Neural crest cell (in vitro differentiated cells): ENCODE measurements around the gene ZNF804A. TPM values are rescaled to one million over a fixed set of nuclear protein-coding genes. Genes with fewer than 3 reads are reported as not detected.

Source experiments
- DNase-seq: peaks from one replicate; pipeline ENCODE4 v3.0.0; 2021; ENCODE audit warnings: low read depth, mixed read lengths, low spot score
- H3K27ac Mint-ChIP-seq: one replicate; pipeline ENCODE4 v1.8.0; 2021; ENCODE audit warnings: mild to moderate bottlenecking, mixed read lengths; ENCODE audit not compliant: unreplicated experiment
- H3K27me3 Mint-ChIP-seq: 2 replicates; pipeline ENCODE4 v1.8.0; 2021; ENCODE audit warnings: low read depth, mild to moderate bottlenecking, mixed read lengths
- H3K36me3 Mint-ChIP-seq: 2 replicates; pipeline ENCODE4 v1.8.0; 2021; ENCODE audit warnings: low read depth, mild to moderate bottlenecking, mixed read lengths
- H3K4me1 Mint-ChIP-seq: 2 replicates; pipeline ENCODE4 v1.8.0; 2021; ENCODE audit warnings: mixed read lengths
- H3K4me3 Mint-ChIP-seq: one replicate; pipeline ENCODE4 v1.8.0; 2021; ENCODE audit warnings: mild to moderate bottlenecking, mixed read lengths
- H3K9me3 Mint-ChIP-seq: 2 replicates; pipeline ENCODE4 v1.8.0; 2021; ENCODE audit warnings: mixed read lengths
- total RNA-seq: library from RNA; stranded (reverse); gene quantifications from 2 replicates; pipeline ENCODE4 v1.2.1, GENCODE V29; 2021
- TF ChIP-seq, protein P1 (sequence below): fragments of 200-600 bp; sonication (generic); conservative IDR thresholded peaks from 2 replicates; pipeline ENCODE4 v1.5.0; 2021; ENCODE audit warnings: antibody characterized with exemption, mild to moderate bottlenecking

ZNF804A gene
- total RNA-seq, 1 donor from 2014 or later = 0.47 TPM

- Mint-ChIP-seq H3K27ac (no peak overlapping the region), H3K9me3 (peaks cover 9% of the 10 kb centered on the region), H3K4me1 (no peaks in the 10 kb centered on the region), H3K27me3 (peaks cover 2% of the 10 kb centered on the region), H3K36me3 (no peaks in the 10 kb centered on the region), H3K4me3 (no peak overlapping the region)
- DNase-seq = no peak
- TF ChIP-seq, protein P1, sequence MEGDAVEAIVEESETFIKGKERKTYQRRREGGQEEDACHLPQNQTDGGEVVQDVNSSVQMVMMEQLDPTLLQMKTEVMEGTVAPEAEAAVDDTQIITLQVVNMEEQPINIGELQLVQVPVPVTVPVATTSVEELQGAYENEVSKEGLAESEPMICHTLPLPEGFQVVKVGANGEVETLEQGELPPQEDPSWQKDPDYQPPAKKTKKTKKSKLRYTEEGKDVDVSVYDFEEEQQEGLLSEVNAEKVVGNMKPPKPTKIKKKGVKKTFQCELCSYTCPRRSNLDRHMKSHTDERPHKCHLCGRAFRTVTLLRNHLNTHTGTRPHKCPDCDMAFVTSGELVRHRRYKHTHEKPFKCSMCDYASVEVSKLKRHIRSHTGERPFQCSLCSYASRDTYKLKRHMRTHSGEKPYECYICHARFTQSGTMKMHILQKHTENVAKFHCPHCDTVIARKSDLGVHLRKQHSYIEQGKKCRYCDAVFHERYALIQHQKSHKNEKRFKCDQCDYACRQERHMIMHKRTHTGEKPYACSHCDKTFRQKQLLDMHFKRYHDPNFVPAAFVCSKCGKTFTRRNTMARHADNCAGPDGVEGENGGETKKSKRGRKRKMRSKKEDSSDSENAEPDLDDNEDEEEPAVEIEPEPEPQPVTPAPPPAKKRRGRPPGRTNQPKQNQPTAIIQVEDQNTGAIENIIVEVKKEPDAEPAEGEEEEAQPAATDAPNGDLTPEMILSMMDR = no peak
Measured at GRCh38 chr2:184654945-184655344, 56.6 kb downstream of the ZNF804A start.

- no peak overlapping the region for H3K4me3 Mint-ChIP-seq
- TF ChIP-seq, protein P1 = no peak
- no peaks in the 10 kb centered on the region for H3K9me3 Mint-ChIP-seq
- H3K27ac Mint-ChIP-seq = no peak overlapping the region
- no peaks in the 10 kb centered on the region for H3K36me3 Mint-ChIP-seq
- H3K27me3 Mint-ChIP-seq = no peaks in the 10 kb centered on the region
- H3K4me1 Mint-ChIP-seq = no peaks in the 10 kb centered on the region
- no peak for DNase-seq
Measured at GRCh38 chr2:184677171-184677570, 78.8 kb downstream of the ZNF804A start.

DNA sequence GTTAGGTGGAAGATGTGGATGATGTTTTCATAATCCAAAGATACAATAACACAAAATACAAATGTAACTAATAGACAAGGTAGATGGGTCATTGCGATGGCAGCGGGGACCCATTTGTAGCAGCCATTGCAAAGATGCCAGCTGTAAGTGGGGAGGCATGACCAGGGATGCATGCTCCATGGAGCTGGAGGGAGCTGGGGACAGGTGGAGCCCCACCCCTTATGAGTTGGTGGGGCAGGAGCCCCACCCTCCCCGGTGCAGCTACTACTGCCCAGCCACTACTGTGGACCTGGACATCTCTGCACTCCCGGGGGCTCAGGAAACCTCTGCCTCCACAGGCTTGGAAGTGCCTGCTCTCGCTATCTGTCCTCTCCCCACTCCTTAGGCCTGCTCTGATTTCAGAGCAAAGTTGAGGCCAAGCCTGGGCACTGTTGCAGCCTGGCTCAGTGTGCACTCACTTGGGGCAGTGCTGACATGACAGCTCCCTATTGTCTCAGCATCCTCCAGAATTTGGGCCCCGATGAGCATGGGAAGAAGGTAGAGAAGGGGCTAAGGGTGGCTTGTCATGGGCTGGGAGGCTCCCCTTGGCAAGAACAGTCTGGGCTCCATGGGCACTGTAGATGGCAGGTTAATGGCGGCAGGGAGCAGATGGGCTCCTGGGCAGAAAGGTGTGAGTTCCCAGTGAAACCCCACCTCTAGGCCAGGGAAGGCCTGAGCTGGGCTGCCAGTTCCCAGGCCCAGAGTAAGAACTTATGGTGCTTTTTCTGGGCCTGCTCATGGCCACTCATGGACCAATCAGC lies 81.1 kb downstream of the ZNF804A start:
- Mint-ChIP-seq H3K36me3 (no peaks in the 10 kb centered on the region), H3K27me3 (no peaks in the 10 kb centered on the region), H3K27ac (no peak overlapping the region), H3K4me3 (no peak overlapping the region), H3K9me3 (no peaks in the 10 kb centered on the region), H3K4me1 (no peaks in the 10 kb centered on the region)
- DNase-seq = no peak
- TF ChIP-seq, protein P1 = no peak

DNA sequence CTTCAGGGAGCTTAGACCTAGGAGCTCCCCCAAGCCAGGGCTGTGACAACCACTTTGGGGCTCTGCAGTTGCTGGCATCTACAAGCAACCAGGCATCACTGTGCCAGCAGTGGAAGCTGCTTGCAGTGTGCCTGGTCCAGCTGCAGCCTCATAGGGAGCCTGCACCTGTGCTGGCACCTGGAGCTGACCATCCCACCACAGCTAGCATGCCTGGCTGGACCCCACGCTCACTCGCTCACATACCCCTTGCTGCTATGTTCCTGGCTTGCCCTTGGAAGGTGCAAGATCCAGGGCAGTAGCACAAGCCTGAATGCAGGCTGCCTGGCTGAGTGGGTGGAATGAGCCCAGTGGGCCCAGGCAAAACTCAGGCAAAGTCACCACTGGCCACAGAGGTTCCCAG lies 82.5 kb downstream of the ZNF804A start:
- Mint-ChIP-seq H3K9me3 (no peaks in the 10 kb centered on the region), H3K27me3 (no peaks in the 10 kb centered on the region), H3K4me3 (no peak overlapping the region), H3K36me3 (no peaks in the 10 kb centered on the region), H3K4me1 (no peaks in the 10 kb centered on the region), H3K27ac (no peak overlapping the region)
- TF ChIP-seq, protein P1 = no peak
- DNase-seq = no peak

DNA sequence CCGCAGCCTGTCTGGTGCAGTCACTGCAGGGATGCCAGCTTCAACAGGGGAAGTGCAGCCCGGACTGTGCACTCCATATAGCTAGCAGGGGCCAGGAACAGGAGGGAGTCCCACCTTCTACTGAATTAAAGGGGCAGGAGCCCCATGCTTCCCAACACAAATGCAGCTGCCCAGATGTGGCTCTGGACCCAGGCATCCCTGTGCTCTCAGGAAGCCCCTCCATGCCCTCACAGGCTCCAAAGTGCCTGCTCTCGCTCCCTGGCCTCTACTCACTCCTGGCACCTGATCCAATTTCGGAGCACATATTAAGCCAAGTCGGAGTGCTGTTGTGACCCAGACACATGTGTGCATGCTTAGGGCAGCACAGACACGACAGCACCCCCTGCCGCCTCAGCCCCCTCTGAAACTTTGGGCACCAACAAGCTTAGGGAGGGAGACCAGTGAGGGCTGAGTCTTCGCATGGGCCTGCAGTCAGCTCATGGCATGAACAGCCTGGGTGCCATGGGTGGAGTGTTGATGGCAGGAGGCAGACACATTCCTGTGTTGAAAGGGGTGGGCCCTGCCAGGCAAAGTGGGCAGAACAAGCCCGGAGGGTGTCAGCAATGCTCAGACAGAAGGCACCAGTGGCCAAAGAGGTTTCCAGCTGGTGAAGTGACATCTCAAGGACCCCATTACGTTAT lies 83.5 kb downstream of the ZNF804A start:
- no peaks in the 10 kb centered on the region for H3K9me3 Mint-ChIP-seq
- DNase-seq = no peak
- H3K27me3 Mint-ChIP-seq = no peaks in the 10 kb centered on the region
- H3K4me3 Mint-ChIP-seq = no peak overlapping the region
- H3K27ac Mint-ChIP-seq = no peak overlapping the region
- TF ChIP-seq, protein P1 = no peak
- no peaks in the 10 kb centered on the region for H3K4me1 Mint-ChIP-seq
- no peaks in the 10 kb centered on the region for H3K36me3 Mint-ChIP-seq
